Measurements from ENCODE around the gene EFCAB10.
A peak's percentile ranks its signal among the peaks of the same experiment; 100 is the strongest.
"Not testable (repeated sequence)": the region's sequence is repeated elsewhere in the genome, so short reads cannot be mapped to it uniquely, and the experiment has no call there.

EFCAB10 gene

GRCh38 chr7:105581066-105581811 lies at the start of gene EFCAB10:
EFCAB10 (minus strand) TSS chr7:105581493; CDS start chr7:105581463, 30 bp downstream.
- peak; percentile 64 to 84 for DNase-seq

GRCh38 chr7:105625986-105626385 lies 44.7 kb upstream of the EFCAB10 start:
- DNase-seq, result no peak

GRCh38 chr7:105623906-105624305 lies 42.6 kb upstream of the EFCAB10 start:
- DNase-seq, result no peak

GRCh38 chr7:105623378-105623777 lies 42.1 kb upstream of the EFCAB10 start:
- no peak for DNase-seq

- no peak for DNase-seq
These were observed 40.9 kb upstream of the EFCAB10 start for GRCh38 chr7:105622106-105622731.

- no peak for DNase-seq
These were observed 40.3 kb upstream of the EFCAB10 start for GRCh38 chr7:105621617-105622016.

GRCh38 chr7:105621176-105621575 lies 39.9 kb upstream of the EFCAB10 start:
- no peak for DNase-seq

- no peak for DNase-seq
These were observed 38.3 kb upstream of the EFCAB10 start for GRCh38 chr7:105619590-105619989.

GRCh38 chr7:105618016-105618296 lies 36.7 kb upstream of the EFCAB10 start:
- DNase-seq, result no peak

GRCh38 chr7:105617280-105618015 lies 36.2 kb upstream of the EFCAB10 start:
- DNase-seq, result no peak

- no peak for DNase-seq
These were observed 33.1 kb upstream of the EFCAB10 start for GRCh38 chr7:105614341-105614840.

GRCh38 chr7:105613611-105614330 lies 32.5 kb upstream of the EFCAB10 start:
- no peak for DNase-seq

GRCh38 chr7:105612806-105613205 lies 31.5 kb upstream of the EFCAB10 start:
- no peak for DNase-seq

GRCh38 chr7:105611856-105612775 lies 30.8 kb upstream of the EFCAB10 start:
- DNase-seq, result no peak

- DNase-seq, result no peak
These were observed 29.1 kb upstream of the EFCAB10 start for GRCh38 chr7:105610165-105610930.

- DNase-seq, result no peak
These were observed 21.3 kb upstream of the EFCAB10 start for GRCh38 chr7:105602325-105603305.

GRCh38 chr7:105600720-105601550 lies 19.6 kb upstream of the EFCAB10 start:
- no peak for DNase-seq

- no peak for DNase-seq
These were observed 18.3 kb upstream of the EFCAB10 start for GRCh38 chr7:105599551-105599950.

- DNase-seq, result not testable (repeated sequence)
These were observed 17.8 kb upstream of the EFCAB10 start for GRCh38 chr7:105599080-105599479.

Measured in NCI-H2081 (cell line).